ENCODE data around the gene ANKRD31.

GRCh38 chr5:75053054-75053303 is 183.7 kb downstream of the ANKRD31 start:
- TF ChIP-seq EP300 (IDR thresholded peaks at IDR 0.05; ENCODE audit: low read depth) (no peak), CTCF (IDR thresholded peaks at IDR 0.05) (no peak)
